A673 (cell line): ENCODE measurements around the gene NUDT3. TPM values are rescaled to one million over a fixed set of nuclear protein-coding genes. Genes with fewer than 3 reads are reported as not detected.

Source experiments
- BruUV-seq: library from RNA; stranded (reverse); fragments of 400-500 nt; replicated peaks from 2 replicates; lab custom pipeline; 2021; lab: Mats Ljungman, UMichigan
- CTCF ChIA-PET: fragments of 300-600 bp; sonication (Branson Sonifier 250); formaldehyde crosslinking; loops from one replicate; lab custom pipeline; 2022; ENCODE audit warnings: antibody characterized with exemption; lab: Charles Lee
- POLR2A ChIA-PET: fragments of 300-600 bp; sonication (Branson Sonifier 250); formaldehyde crosslinking; loops from one replicate; lab custom pipeline; 2022; ENCODE audit warnings: antibody characterized with exemption; ENCODE audit not compliant: low non-redundant PET; lab: Charles Lee
- DNase-seq: peaks from one replicate; pipeline ENCODE4 v3.0.0-alpha.2; 2015; ENCODE audit warnings: low spot score
- H3K27ac ChIP-seq: fragments of 200-600 bp; sonication (generic); 2 replicates; pipeline ENCODE4 v1.5.1; 2016; ENCODE audit warnings: mixed run types, low read depth, mild to moderate bottlenecking, mixed read lengths, antibody characterized with exemption, low read length; ENCODE audit not compliant: poor library complexity, severe bottlenecking
- H3K27me3 ChIP-seq: fragments of 200-600 bp; sonication (generic); replicated peaks from 2 replicates; pipeline ENCODE4 v1.6.1; 2017; ENCODE audit warnings: mixed run types, low read depth, mild to moderate bottlenecking, mixed read lengths, antibody characterized with exemption, low read length; ENCODE audit not compliant: insufficient read depth, poor library complexity
- H3K36me3 ChIP-seq: fragments of 200-600 bp; sonication (generic); 2 replicates; pipeline ENCODE4 v1.6.1; 2016; ENCODE audit warnings: mixed run types, mild to moderate bottlenecking, mixed read lengths, antibody characterized with exemption, low read length; ENCODE audit not compliant: insufficient read depth, poor library complexity, severe bottlenecking
- H3K4me1 ChIP-seq: fragments of 200-600 bp; sonication (generic); 2 replicates; pipeline ENCODE4 v1.6.1; 2017; ENCODE audit warnings: mixed run types, mild to moderate bottlenecking, mixed read lengths, antibody characterized with exemption, low read length; ENCODE audit not compliant: insufficient read depth, poor library complexity, severe bottlenecking
- H3K4me3 ChIP-seq: fragments of 200-600 bp; sonication (generic); 2 replicates; pipeline ENCODE4 v1.5.1; 2016; ENCODE audit warnings: low read depth, mixed run types, mild to moderate bottlenecking, mixed read lengths, low read length; ENCODE audit not compliant: poor library complexity, severe bottlenecking
- H3K9me3 ChIP-seq: fragments of 200-600 bp; sonication (generic); 2 replicates; pipeline ENCODE4 v1.6.1; 2016; ENCODE audit warnings: mixed run types, low read depth, mild to moderate bottlenecking, mixed read lengths, antibody characterized with exemption, low read length; ENCODE audit not compliant: poor library complexity, severe bottlenecking
- EZH2 ChIP-seq: fragments of 200-600 bp; sonication (generic); IDR thresholded peaks from 2 replicates; pipeline ENCODE4 v1.6.1; 2017; ENCODE audit warnings: borderline replicate concordance, low read depth, mild to moderate bottlenecking, mixed read lengths, antibody characterized with exemption, low read length; ENCODE audit not compliant: poor library complexity, severe bottlenecking
- intact Hi-C: fragments of 100-400 bp; cut with micrococcal nuclease; formaldehyde crosslinking; loops from one replicate; pipeline ENCODE4 v1.10.0; 2022; ENCODE audit not compliant: unreplicated experiment
- total RNA-seq: library from RNA; stranded (reverse); gene quantifications from 2 replicates; pipeline ENCODE4 v1.2.3, GENCODE V29; 2021
- TF ChIP-seq, protein P1 (sequence below): fragments of 300-800, 200-600 bp; sonication (generic); conservative IDR thresholded peaks from 2 replicates; pipeline ENCODE4 v1.5.1; 2017; ENCODE audit warnings: low read depth, mild to moderate bottlenecking, antibody characterized with exemption, low read length, moderate library complexity, mixed read lengths

The NUDT3 gene
- total RNA-seq, 1 experiment from 2014 or later: 34.1 TPM

DNA sequence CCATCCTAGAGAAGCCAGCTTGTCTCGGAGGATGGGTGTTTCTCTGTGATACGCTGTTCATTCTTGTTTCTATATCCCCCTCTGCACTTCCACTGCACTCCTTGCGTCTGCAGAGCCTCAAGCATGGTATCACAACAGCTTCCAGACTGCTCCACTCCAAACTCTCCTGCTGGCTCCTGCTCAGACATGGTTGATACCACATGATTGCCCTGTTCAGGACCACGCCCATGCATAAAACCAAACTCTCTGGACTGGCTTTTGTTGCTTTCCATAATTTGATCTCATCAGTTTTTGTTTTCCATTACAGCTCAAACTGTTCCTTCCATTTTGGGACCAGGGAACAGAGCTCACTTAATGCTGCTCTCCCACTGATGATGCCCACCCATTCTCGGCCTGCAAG, 113.6 kb downstream of the NUDT3 start:
- DNase-seq: no peak
- Histone ChIP-seq H3K9me3 (no peaks in the 10 kb centered on the region), H3K27me3 (no peaks in the 10 kb centered on the region), H3K27ac (no peak overlapping the region), H3K4me3 (no peak overlapping the region), H3K36me3 (no peaks in the 10 kb centered on the region), H3K4me1 (no peaks in the 10 kb centered on the region)
- ChIA-PET CTCF (no interaction called here), POLR2A (no interaction called here)
- intact Hi-C loops: no loop called here
- TF ChIP-seq EZH2: no peak
- TF ChIP-seq, protein P1, sequence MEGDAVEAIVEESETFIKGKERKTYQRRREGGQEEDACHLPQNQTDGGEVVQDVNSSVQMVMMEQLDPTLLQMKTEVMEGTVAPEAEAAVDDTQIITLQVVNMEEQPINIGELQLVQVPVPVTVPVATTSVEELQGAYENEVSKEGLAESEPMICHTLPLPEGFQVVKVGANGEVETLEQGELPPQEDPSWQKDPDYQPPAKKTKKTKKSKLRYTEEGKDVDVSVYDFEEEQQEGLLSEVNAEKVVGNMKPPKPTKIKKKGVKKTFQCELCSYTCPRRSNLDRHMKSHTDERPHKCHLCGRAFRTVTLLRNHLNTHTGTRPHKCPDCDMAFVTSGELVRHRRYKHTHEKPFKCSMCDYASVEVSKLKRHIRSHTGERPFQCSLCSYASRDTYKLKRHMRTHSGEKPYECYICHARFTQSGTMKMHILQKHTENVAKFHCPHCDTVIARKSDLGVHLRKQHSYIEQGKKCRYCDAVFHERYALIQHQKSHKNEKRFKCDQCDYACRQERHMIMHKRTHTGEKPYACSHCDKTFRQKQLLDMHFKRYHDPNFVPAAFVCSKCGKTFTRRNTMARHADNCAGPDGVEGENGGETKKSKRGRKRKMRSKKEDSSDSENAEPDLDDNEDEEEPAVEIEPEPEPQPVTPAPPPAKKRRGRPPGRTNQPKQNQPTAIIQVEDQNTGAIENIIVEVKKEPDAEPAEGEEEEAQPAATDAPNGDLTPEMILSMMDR: no peak
- no TSS peak for BruUV-seq

DNA sequence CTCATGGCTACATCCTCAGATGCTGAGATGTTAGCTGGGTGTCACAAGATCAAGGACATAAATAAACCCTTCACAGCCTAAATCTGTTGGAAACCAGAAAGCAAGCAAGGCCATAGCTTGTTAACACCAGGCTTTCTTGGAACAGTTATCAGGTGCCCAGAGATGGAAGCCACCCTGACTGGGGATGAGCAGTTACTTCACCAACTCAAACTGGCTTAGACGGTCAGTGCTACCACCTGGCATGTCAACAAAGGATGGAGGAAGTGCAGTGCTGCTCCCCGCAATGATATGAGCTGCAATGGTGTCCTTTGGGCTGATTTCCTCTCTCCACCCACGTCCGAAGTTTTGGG, 114.7 kb downstream of the NUDT3 start:
- H3K27ac ChIP-seq: no peak overlapping the region
- no peaks in the 10 kb centered on the region for H3K36me3 ChIP-seq
- H3K4me3 ChIP-seq: no peak overlapping the region
- ChIA-PET POLR2A (no interaction called here), CTCF (no interaction called here)
- no peak for DNase-seq
- H3K4me1 ChIP-seq: no peaks in the 10 kb centered on the region
- H3K9me3 ChIP-seq: no peaks in the 10 kb centered on the region
- no peaks in the 10 kb centered on the region for H3K27me3 ChIP-seq
- BruUV-seq: no TSS peak
- TF ChIP-seq, protein P1: no peak
- TF ChIP-seq EZH2: no peak
- intact Hi-C loops: no loop called here

DNA sequence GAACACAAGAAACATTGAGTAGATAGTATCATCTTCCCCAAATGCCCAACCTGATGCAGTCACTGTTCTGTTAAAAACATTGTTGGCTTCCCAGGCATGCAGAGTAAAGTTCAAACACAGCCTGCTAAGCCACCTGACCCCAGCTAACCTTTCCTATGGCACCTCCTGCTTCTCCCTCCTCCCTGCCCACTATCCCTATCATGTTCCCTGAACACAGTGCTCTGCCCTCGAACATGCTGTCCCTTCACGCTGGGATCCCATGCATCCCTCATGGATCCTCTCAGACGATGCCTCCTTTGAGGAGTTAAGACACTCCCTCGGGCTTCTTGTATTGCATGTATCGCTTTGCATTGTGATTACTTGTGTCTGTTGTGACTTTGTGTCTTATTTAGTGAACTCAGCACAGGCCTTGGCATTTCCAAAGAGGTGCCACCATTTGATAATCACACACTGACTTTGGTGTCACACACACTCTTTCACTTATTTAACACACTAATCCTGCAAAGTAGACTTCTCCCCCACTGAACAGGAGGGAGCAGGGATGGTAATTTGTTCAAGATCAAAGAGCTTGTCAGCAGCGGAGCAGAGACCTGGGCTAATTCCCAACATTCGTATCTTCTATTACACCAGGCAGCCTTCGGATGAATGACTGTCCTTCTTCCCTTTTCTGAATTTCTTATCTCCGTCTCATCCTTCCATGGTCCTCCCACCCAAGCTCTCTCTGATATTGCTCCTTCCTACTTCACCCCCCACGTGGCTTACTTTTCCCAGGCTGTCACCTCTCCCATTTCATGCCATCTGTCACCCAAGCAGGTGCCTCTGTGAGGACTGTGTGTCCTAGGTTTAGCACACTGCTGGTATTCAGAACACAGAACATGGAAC, 115.3 kb downstream of the NUDT3 start:
- Histone ChIP-seq H3K27me3 (no peaks in the 10 kb centered on the region), H3K4me1 (no peaks in the 10 kb centered on the region), H3K36me3 (no peaks in the 10 kb centered on the region), H3K4me3 (no peak overlapping the region), H3K27ac (no peak overlapping the region), H3K9me3 (no peaks in the 10 kb centered on the region)
- intact Hi-C loops: no loop called here
- no TSS peak for BruUV-seq
- ChIA-PET POLR2A (no interaction called here), CTCF (no interaction called here)
- TF ChIP-seq, protein P1: no peak
- no peak for TF ChIP-seq EZH2
- DNase-seq: no peak
